Heart left ventricle (tissue), 16 donors: ENCODE results near the gene CXorf38. TPM values are rescaled to one million over a fixed set of nuclear protein-coding genes. Genes with fewer than 3 reads are reported as not detected.

ENCODE experiments used
- ATAC-seq, 4 donors: fragments of 200-7000 bp; cut with Tn5 transposase; one replicate each; pipeline ENCODE4 v1.9.1; 2020 to 2022; ENCODE audit warnings: moderate library complexity in 4 of 4, mild to moderate bottlenecking in 3 of 4, moderate number of reproducible peaks in 1 of 4
- DNase-seq, 5 donors: peaks; one replicate each; pipeline ENCODE4 v3.0.0-alpha.2; 2020
- H3K27ac ChIP-seq, 12 donors: fragments of 200-600 bp; sonication (generic) in 4 of 12; one replicate each; pipeline versions ENCODE4 v1.5.0 to v1.8.0; 2016 to 2022; ENCODE audit warnings: mild to moderate bottlenecking in 2 of 12
- H3K27me3 ChIP-seq, 9 donors: fragments of 200-600 bp; sonication (generic) in 2 of 9; one replicate each; pipeline versions ENCODE4 v1.5.1 to v1.8.0; 2016 to 2022; ENCODE audit warnings: mild to moderate bottlenecking in 3 of 9
- H3K36me3 ChIP-seq, 9 donors: fragments of 200-600 bp; sonication (generic) in 2 of 9; one replicate each; pipeline versions ENCODE4 v1.5.0 to v1.8.0; 2018 to 2022; ENCODE audit warnings: mild to moderate bottlenecking in 2 of 9
- H3K4me1 ChIP-seq, 12 donors: fragments of 200-600 bp; sonication (generic) in 4 of 12; one replicate each; pipeline versions ENCODE4 v1.5.0 to v1.8.0; 2016 to 2022; ENCODE audit warnings: mild to moderate bottlenecking in 3 of 12
- H3K4me3 ChIP-seq, 12 donors: fragments of 200-600 bp; sonication (generic) in 4 of 12; one replicate each; pipeline versions ENCODE4 v1.5.0 to v1.8.0; 2017 to 2022; ENCODE audit warnings: mild to moderate bottlenecking in 9 of 12, moderate library complexity in 4 of 12
- H3K9me3 ChIP-seq, 12 donors: fragments of 200-600 bp; sonication (generic) in 4 of 12; one replicate each; pipeline versions ENCODE4 v1.5.0 to v1.8.0; 2016 to 2022; ENCODE audit warnings: mild to moderate bottlenecking in 1 of 12
- POLR2A ChIP-seq, 2 donors: fragments of 450-650 bp; IDR thresholded peaks; one replicate each; pipeline ENCODE4 v1.6.1; 2017; ENCODE audit warnings: antibody characterized with exemption in 2 of 2, mild to moderate bottlenecking in 2 of 2, moderate library complexity in 2 of 2
- WGBS, 4 donors: extraction: QIAGEN DNeasy Blood & Tissue Kit in 2 of 4; methylation state at CpG; one replicate each; pipeline versions ENCODE4 v1.1.5 to v1.1.7; 2013 to 2018; 5-methylcytosine and 5-hydroxymethylcytosine counted together
- intact Hi-C, 10 donors: fragments of 100-400 bp; cut with DNase I; formaldehyde crosslinking; loops; one replicate each; pipeline versions ENCODE4 v1.11.1 to v1.14.2; 2022
- polyA plus RNA-seq, 2 donors: library from polyadenylated mRNA; stranded (reverse); fragments of 200-250 nt; gene quantifications; one replicate each; pipeline ENCODE4 v1.2.3, GENCODE V29; 2013
- total RNA-seq, 9 donors: library from RNA; depleted of rRNA in 2 of 9; stranded (reverse); fragments of >200 nt in 2 of 9; fragmentation: NEBNext Ultra II Directional in 3 of 9; extraction: Animal tissue kit (Norgen Biotek cat#: 25700) in 3 of 9; gene quantifications; one replicate each; pipeline versions ENCODE4 v1.1.0 to v1.2.4, GENCODE V29; 2016 to 2023
- TF ChIP-seq, protein P1 (sequence below), 12 donors: fragments of 200-600 bp; sonication (generic) in 4 of 12; IDR thresholded peaks; one replicate each; pipeline versions ENCODE4 v1.5.0 to v1.8.0; 2018 to 2022; ENCODE audit warnings: antibody characterized with exemption in 12 of 12, mild to moderate bottlenecking in 5 of 12
- donor health status: ischemic (EF 13 %, LVEDD 7.1; RV severe dilation, severe dysfunction).
- donor health status: healthy with polysubstance abuse.
- donor health status: DM: no; HTN: yes; CAD: no.
- donor health status: DM: no; HTN: no; CAD: no.
- donor health status: ischemic (EF 25% LVEDD 6.9; RV normal size, moderate dysfunction).
- donor health status: ischemic (EF 25% LVEDD 5.7; RV mildly dilated, moderate dysfunction).
- donor health status: healthy.
- donor health status: DM: yes; HTN: yes; CAD: no.
- donor health status: ischemic (EF 35%, LVEDD 5.7; RV mildly dilated, moderate dysfunction).
- donor health status: nonischemic (EF 11% LVEDD 7.7; RV severe dilation, severe dysfunction).
- donor health status: DM: yes; HTN: yes; CAD: no.
- donor health status: PGD.
- donor health status: ischemic (EF 29% LVEDD 5.4; RV normal size, mild dysfunction).
- donor health status: nonischemic (EF 23%, LVEDD 6.1; RV moderate dilation, normal function).

The CXorf38 gene
- total and polyA plus RNA-seq, 11 donors: 2.6 to 16.0 (median 5.4) TPM

- DNase-seq (no peak), ATAC-seq (no peak)
- Histone ChIP-seq H3K36me3 (peaks cover 0 to 92% (median 65%) of the 10 kb centered on the region in 9 donors), H3K9me3 (no peaks in the 10 kb centered on the region), H3K27ac (no peak overlapping the region), H3K27me3 (peaks cover 0 to 27% (median 0%) of the 10 kb centered on the region in 9 donors), H3K4me1 (peaks cover 0 to 33% (median 0%) of the 10 kb centered on the region in 12 donors), H3K4me3 (no peak overlapping the region)
- TF ChIP-seq, protein P1, sequence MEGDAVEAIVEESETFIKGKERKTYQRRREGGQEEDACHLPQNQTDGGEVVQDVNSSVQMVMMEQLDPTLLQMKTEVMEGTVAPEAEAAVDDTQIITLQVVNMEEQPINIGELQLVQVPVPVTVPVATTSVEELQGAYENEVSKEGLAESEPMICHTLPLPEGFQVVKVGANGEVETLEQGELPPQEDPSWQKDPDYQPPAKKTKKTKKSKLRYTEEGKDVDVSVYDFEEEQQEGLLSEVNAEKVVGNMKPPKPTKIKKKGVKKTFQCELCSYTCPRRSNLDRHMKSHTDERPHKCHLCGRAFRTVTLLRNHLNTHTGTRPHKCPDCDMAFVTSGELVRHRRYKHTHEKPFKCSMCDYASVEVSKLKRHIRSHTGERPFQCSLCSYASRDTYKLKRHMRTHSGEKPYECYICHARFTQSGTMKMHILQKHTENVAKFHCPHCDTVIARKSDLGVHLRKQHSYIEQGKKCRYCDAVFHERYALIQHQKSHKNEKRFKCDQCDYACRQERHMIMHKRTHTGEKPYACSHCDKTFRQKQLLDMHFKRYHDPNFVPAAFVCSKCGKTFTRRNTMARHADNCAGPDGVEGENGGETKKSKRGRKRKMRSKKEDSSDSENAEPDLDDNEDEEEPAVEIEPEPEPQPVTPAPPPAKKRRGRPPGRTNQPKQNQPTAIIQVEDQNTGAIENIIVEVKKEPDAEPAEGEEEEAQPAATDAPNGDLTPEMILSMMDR (IDR thresholded peaks at IDR 0.05): no peak
- TF ChIP-seq POLR2A (IDR thresholded peaks at IDR 0.05): no peak
- intact Hi-C loops: loop anchor here in 1 of 10 donors (10.0 kb wide), 1 partner anchor 83 kb away; no protein-coding TSS in a partner anchor
- WGBS, 4 donors: 81 to 93% (median 89%) methylated on average over 3 of the region's 3 CpGs
Measured at GRCh38 chrX:40637687-40638086, 9.7 kb downstream of the CXorf38 start.

- DNase-seq (no peak), ATAC-seq (no peak)
- H3K4me3 ChIP-seq: no peak overlapping the region
- intact Hi-C loops: loop anchor here in 1 of 10 donors (10.0 kb wide), 1 partner anchor 77 kb away; no protein-coding TSS in a partner anchor
- no peaks in the 10 kb centered on the region for H3K9me3 ChIP-seq
- TF ChIP-seq POLR2A (IDR thresholded peaks at IDR 0.05): no peak
- TF ChIP-seq, protein P1 (IDR thresholded peaks at IDR 0.05): no peak
- peaks cover 0 to 5% (median 0%) of the 10 kb centered on the region in 12 donors for H3K4me1 ChIP-seq
- H3K36me3 ChIP-seq: peaks cover 0 to 100% (median 89%) of the 10 kb centered on the region in 9 donors
- H3K27ac ChIP-seq: no peak overlapping the region
- WGBS, 4 donors: 85 to 92% (median 90%) methylated on average over 3 to 4 of the region's 4 CpGs
- H3K27me3 ChIP-seq: peaks cover 0 to 13% (median 0%) of the 10 kb centered on the region in 9 donors
Measured at GRCh38 chrX:40632199-40632598, 15.2 kb downstream of the CXorf38 start.

DNA sequence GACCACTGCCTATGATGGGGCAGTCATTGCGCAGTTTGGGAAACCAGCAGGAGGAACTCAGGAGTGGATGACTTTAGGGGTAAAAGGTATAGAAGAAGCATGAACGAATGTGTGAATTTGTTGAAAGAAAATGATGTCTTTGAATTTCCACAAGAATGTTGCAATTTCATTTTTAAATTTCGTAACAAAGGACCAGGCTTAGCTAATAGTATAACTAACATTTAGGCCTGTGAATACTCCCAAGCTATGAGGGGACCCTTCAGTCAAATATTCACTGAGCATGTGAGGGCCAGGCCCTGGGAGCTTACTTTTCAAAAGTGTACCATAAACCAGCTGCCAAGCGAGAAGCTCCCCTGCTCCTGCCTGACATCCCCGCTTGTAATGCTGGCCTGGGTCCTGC lies 18.9 kb downstream of the CXorf38 start:
- Histone ChIP-seq H3K36me3 (peaks cover 0 to 78% (median 53%) of the 10 kb centered on the region in 9 donors), H3K27ac (no peak overlapping the region), H3K9me3 (peaks cover 0 to 4% (median 0%) of the 10 kb centered on the region in 12 donors), H3K27me3 (peaks cover 0 to 5% (median 0%) of the 10 kb centered on the region in 9 donors), H3K4me3 (no peak overlapping the region), H3K4me1 (no peaks in the 10 kb centered on the region)
- intact Hi-C loops: no loop called here
- 91 to 100% (median 96%) methylated on average over 5 of the region's 5 CpGs for WGBS, 4 donors
- no peak for ATAC-seq
- TF ChIP-seq POLR2A (IDR thresholded peaks at IDR 0.05): no peak
- TF ChIP-seq, protein P1 (IDR thresholded peaks at IDR 0.05): no peak
- no peak for DNase-seq

DNA sequence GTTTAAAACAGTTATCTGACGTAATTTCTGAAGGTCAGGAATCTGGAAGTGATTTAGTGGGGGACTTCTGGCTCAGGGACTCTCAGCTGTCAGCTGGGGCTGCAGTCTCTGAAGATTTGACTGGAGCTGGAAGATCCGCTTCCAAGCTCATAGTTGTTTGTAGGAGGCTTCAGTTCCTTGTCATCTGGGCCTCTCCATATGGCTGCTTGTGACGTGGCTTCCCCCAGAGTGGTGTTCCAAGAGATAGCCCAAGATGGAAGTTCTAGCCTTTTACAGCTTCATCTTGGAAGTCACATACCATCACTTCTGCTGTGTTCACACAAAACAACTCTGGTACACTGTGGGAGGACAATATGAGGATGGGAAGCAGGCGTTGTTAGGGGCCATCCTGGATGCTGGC lies 22.1 kb downstream of the CXorf38 start:
- Histone ChIP-seq H3K27me3 (peaks cover 0 to 7% (median 0%) of the 10 kb centered on the region in 9 donors), H3K27ac (no peak overlapping the region), H3K4me3 (no peak overlapping the region), H3K36me3 (peaks cover 0 to 46% (median 29%) of the 10 kb centered on the region in 9 donors), H3K4me1 (no peaks in the 10 kb centered on the region), H3K9me3 (peaks cover 0 to 11% (median 0%) of the 10 kb centered on the region in 12 donors)
- ATAC-seq: no peak
- 65 to 91% (median 81%) methylated on average over 4 of the region's 4 CpGs for WGBS, 4 donors
- DNase-seq: no peak
- TF ChIP-seq POLR2A (IDR thresholded peaks at IDR 0.05): no peak
- TF ChIP-seq, protein P1 (IDR thresholded peaks at IDR 0.05): no peak
- intact Hi-C loops: no loop called here
